GM12875 (cell line): ENCODE results near the gene MEG3.

Experiments used
- H3K4me3 ChIP-seq: one replicate; pipeline ENCODE4 v1.5.1; 2011; ENCODE audit warnings: low read depth, low read length, control low read depth
- TF ChIP-seq, protein P1 (sequence below): IDR thresholded peaks from 2 replicates; pipeline ENCODE4 v1.5.1; 2011; ENCODE audit warnings: low read depth, mild to moderate bottlenecking, control low read depth, inconsistent platforms, low read length, moderate library complexity, borderline replicate concordance; ENCODE audit not compliant: insufficient read depth

Gene MEG3

DNA sequence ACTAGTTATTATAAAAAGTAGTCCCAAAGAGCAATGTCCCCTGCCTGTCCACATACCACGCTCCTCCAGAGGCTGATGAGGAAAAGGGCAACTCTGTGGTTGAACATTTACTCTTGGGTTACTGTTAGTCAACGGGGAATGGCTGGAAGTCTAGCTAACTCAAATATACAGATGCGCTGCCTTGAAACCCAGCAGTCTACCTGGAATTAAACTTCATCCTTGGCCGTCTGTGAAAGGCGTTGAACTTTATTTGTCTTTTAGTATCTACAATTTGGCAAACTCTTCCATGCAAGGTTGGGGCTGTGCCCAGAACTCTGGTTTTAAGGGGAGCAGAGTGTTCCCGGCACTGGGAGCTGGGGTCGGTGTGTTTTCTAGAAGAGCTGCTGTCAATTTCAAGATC, 3.9 kb upstream of the MEG3 start:
- no peak overlapping the region for H3K4me3 ChIP-seq
- TF ChIP-seq, protein P1, sequence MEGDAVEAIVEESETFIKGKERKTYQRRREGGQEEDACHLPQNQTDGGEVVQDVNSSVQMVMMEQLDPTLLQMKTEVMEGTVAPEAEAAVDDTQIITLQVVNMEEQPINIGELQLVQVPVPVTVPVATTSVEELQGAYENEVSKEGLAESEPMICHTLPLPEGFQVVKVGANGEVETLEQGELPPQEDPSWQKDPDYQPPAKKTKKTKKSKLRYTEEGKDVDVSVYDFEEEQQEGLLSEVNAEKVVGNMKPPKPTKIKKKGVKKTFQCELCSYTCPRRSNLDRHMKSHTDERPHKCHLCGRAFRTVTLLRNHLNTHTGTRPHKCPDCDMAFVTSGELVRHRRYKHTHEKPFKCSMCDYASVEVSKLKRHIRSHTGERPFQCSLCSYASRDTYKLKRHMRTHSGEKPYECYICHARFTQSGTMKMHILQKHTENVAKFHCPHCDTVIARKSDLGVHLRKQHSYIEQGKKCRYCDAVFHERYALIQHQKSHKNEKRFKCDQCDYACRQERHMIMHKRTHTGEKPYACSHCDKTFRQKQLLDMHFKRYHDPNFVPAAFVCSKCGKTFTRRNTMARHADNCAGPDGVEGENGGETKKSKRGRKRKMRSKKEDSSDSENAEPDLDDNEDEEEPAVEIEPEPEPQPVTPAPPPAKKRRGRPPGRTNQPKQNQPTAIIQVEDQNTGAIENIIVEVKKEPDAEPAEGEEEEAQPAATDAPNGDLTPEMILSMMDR = no peak

DNA sequence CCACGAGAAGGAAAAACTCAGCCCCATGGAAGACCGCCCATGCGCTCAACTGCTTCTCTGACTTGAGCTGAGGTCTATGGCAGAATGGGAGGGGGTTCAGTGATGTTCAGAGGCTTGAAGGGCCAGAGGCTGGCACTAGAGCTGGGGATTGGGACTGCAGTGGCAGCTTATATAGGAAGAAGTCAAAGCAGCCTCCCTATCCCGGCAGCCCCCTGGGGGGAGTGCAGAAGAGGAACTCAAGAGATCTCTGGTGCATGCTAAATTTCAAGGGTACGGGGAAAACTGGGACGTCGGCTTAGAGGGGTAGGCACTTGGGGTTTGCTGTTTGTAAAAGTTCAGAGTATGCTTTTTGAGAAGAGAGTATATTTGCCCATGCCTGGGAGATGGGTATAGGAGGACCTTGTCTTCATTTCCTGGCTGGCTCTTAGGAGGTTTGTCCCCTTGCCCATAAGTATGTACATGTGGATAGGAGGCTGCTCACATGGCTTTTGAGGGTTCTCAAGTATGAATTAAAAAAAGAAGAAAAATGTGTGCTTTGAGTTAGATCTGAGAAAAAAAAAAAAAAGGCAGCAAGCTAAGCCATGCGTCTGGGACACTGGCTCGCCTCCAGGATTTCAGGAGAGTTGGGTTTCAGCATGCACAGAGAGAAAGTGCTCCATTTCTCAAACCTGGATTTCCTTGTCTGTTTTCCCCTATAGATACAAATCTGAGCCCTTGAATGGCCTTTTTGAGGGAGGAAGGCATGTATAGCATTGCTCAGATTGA, 3.2 kb upstream of the MEG3 start:
- no peak overlapping the region for H3K4me3 ChIP-seq
- TF ChIP-seq, protein P1 = no peak

DNA sequence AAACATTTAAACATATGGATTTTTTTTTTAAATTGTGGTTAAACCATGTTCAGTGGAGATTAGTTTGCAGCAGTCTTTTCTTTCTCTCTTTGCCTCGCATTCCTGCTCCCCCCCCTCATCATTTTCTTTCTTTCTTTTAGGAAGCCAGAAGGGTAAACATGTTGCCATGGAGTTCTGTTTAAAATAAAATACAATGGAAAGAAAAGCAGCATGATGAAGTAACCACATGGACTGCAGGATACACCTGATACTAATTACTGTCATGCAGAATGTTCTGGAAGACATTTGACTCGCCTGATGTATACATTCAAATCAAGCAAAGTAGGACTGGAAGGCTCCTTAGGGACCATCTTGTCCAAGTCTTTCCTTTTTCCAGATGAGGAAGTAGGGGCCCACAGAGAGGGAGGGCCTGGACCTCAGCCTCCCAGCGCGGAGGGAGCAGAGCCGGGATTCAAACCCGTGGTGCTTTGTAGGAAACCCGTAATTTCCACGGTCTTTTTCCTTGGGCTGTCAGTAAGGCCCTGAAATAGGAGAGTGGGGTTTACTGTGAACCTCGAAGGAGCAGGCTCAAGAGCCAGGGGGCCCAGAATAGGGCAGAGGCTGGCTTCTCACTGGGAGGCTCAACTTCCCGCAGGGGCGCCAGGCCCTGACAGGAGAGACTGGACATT, 2.4 kb upstream of the MEG3 start:
- TF ChIP-seq, protein P1 = no peak
- no peak overlapping the region for H3K4me3 ChIP-seq

DNA sequence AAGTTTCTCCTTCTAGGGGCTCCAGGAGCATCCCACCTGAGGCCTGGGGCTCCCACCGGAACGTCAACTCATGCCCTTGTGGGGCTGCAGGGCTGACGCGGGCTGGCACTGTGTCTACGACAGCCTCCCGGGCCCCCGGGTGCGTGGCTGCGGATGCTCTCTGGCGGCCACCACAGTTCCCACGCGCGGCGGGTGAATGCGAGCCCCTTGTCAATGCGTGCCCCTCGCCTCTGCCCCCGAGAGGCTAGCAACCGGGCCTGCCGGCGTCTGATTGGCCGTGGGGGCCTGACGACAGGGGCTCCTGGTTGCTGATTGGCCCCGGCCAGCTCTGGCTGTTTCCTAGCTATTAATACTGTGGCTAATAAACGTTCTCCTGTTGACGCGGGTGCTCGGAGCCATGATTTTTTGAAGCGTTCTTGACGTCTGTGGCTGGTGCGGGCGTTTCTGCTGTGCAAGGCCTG, 1.8 kb upstream of the MEG3 start:
- TF ChIP-seq, protein P1 = no peak
- H3K4me3 ChIP-seq = no peak overlapping the region

DNA sequence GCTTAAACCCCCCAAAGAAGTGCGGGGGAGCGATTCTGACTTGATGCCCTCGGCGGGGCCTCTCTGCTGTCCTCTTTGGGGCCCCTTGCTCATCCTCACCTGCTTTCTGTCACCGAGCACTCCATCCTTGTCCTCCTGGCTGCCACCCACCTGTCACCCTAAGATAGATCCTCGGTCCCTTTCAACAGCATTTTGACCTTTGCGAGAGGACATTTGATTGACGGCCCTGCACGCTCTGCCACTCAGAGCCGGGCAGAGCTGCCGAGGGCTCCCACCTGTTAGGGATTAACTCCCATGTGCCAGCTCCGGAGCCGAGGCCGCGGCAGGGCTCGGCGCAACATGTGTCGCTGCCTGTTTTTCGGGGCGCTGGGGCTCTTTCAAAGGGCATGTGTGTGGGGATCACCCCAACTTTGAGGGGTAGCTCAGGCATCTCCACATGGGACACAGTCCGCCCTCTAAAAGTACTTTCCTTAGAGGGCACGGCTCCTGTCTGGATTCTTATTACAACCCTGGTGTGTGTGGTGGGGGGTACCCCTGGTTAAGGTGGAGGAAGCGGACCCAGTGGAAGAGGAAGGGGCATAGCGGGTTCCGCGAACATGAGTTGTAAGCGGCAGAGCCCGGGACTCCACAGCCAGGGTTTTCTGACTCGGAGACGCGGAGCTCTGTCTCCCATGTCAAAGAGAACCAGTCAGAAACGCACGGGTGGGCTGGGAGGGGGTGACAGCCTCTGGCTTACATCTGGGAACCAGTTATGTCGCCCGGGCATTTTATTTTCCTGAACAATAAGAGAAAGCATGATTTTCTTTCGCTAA, 811 bp upstream of the MEG3 start:
- H3K4me3 ChIP-seq = no peak overlapping the region
- TF ChIP-seq, protein P1 = no peak

DNA sequence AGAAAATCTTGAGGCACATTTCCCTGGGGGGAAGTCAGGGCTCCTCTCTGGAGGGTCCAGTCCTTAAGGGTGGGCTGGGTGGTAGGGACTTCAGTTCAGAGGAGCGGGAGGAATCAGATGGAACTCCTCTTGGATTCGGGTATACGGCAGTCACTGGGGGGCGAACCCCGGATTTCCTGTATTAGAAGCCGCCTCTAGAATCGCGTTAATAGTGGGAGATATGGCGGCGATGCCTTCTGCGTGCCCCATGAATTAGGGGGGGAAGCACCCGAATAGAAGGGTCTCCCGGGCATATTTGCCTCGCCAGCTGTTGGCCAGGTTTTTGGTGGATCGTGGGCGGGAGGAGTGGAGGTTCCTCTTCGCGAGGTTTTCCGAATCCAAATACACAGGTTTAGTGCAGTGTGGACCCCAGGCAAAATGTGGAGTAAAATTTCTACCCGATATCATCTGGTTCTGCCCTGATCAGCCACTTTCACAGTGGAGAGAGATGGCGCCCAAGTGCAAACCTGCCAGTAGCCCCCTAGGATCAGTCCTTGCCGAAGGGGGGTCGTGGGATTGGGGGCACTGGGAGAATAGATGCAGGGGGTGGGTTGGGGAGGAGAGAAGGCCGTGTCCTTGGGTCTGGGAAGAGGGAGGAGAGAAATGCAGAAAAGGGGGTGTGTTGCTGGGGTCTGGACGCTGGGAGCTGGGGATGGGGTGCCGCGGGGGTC, 628 bp downstream of the MEG3 start:
- TF ChIP-seq, protein P1 = no peak
- no peak overlapping the region for H3K4me3 ChIP-seq
